NCI-H2196 (cell line): ENCODE measurements around the gene CPNE8.
"Not testable (repeated sequence)": the region's sequence is repeated elsewhere in the genome, so short reads cannot be mapped to it uniquely, and the experiment has no call there.

Experiments used
- DNase-seq: peaks from one replicate; lab custom pipeline; 2025; ENCODE audit not compliant: unreplicated experiment; lab: John Stamatoyannopoulos, UW

Gene CPNE8

DNA sequence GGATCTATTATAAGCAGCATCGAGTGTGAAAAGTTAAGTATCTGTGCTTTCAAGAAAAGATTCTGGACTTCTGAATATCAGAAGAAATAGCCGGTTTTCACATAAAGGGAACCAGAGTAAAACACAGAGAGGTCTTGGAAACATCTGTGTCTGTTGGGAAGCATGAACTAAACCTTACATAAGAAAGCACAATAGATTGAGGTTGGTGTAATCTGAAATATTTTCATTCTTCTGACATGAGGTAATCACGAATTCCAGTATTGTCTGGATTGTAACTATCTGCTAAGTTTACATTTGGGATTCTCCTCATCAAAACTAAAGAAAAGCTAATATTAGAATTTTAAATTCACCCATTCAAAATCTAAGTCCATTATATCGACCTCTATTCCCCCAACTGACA, 161.3 kb downstream of the CPNE8 start:
- no peak for DNase-seq

DNA sequence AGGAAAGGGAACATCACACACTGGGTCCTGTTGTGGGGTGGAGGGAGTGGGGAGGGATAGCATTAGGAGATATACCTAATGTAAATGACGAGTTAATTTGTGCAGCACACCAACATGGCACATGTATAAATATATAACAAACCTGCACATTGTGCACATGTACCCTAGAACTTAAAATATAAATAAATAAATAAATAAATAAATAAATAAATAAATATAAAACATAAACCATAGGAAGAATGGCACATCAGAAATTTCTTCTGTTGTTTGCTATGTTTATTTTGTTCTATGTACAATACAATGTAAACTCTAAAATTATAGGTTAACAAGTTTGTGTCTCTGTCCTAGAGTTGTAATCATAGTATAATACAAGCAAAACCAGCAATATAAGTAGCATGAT, 162.9 kb downstream of the CPNE8 start:
- not testable (repeated sequence) for DNase-seq

DNA sequence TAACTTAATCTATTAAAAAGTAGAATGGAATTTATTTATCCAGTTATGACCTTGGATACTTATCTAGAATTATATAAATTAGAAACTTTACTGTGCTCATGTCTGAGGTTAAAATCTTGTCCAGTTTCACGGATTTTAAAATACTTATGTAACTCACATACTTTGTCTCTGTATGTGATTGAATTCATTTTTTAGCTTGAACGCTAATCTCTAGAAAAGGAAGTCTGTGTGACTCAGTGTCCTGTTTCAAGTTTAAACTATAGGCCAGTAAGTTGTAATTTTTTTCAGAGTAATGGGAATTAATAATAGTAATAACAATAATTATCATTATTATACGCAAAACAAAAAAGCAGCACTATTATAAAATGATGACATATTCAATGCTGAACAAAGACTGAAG, 168.6 kb downstream of the CPNE8 start:
- no peak for DNase-seq

DNA sequence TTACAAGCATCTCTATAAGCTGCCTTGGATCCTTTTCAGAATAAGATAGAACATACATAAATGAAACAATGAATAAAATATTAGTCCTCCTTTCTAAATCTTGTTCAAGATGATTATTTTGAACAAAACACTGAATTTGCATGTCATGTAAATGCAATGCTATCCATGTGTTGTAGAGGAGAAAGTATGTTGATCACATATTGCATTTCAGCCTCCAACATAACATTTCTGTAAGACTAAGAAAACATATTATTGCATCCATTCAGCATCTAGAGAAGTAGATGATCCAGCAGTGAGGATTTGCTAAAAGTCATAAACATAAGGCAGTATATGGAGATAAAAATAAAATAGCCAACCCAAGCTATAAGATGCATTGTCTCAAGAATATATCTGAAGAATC, 172.6 kb downstream of the CPNE8 start:
- no peak for DNase-seq

DNA sequence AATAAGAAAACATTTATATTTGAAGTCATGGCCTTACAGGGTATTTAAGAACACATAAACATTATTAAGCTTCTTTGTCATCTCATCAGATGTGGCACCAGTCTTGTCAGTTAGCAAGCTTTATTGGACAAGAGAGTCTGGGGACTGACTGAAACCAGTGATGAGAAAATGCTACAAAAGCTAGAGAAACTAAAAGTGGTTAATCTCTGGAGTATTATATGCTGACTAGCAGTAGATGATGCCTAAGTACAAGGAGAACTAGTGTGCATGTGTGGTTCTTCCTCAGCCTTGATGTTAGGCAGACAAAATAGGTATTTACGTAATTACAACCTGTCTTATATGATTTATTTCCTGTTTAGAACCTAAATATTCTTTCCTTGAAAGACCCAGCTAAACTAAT, 176.5 kb downstream of the CPNE8 start:
- no peak for DNase-seq

DNA sequence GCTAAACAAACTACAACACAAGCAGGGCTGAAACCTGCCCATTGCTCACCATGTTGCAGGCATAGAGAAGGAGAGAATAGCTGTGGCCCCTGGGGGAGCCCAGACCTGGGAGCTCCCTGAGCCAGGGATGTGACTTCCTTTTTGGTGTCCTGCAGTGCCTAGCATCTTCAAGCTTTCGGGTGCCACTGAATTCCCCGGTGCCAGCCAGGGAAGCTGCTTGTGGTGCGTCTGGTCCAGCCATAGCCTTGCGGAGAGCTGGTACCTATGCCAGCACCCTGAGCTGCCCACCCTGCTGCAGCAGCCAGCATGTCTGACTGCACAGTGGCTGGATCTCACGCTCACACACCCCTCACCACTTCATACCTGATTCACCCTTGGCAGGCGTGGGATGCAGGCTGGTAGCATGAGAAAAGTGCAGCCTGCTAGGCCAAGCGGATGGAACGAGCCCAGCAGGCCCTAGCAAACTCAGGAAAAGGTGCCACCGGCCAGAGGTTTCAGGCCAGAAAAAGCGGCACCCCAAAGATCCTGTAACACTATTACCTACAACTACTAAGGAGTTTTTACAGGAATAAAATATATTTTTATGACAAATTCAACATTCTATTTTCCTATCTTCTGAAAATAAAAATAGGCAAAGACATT, 183.7 kb downstream of the CPNE8 start:
- DNase-seq = no peak

DNA sequence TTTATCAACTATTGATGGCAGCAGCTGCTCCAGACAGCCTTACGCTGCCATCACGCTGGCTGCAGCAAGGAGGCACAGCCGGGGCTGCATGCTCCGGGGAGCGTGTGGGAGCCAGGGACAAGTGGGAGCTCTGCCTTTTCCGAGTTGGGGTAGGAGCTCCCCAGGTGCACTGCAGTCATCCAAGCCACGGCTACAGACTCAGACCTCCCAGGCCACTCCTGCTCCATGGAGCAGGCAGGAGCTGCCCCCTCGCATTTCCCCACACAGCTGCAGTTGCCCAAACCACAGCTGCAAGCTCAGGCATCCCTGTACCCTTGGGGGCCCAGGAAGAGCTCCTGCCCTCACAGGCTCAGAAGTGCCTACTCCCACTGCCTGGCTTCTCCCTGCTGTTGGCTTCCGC, 184.7 kb downstream of the CPNE8 start:
- DNase-seq = no peak

DNA sequence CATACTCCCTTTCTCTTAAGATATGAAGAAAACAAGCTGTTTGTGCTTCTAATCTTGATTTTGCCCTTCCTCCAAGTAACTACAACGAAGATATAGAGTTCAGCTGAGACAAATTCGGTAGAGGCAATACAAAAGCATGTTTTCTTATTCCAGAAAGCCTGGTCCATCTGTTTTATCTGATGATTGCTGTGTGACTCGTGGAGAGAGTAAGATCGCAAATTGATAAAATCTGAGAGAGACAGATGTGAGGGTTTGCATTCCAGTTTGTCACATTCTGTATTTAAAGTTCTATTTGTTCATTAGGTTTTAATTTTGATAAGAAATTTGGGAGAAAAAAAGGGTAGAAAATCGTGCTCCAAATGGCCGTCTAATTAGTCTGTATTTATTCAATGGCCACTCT, 192.1 kb downstream of the CPNE8 start:
- no peak for DNase-seq

DNA sequence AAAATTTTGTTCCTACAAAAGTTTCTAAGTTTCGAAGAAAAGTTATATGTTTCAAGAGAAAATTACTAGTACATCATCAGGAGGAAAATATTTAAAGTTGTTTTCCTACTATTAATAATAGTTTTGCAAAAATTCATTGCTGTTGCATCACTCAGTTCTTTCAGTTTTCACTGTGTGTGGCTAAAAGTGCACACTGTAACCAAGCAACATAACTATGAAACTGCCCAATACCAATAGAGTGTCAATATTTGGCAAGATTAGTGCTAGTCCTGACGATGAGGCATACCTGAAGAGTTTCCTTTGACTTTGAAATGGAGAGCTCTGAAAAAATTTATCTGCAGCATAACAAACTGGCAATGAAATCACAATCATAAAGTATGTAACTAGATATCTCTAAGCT, 194.3 kb downstream of the CPNE8 start:
- DNase-seq = no peak

DNA sequence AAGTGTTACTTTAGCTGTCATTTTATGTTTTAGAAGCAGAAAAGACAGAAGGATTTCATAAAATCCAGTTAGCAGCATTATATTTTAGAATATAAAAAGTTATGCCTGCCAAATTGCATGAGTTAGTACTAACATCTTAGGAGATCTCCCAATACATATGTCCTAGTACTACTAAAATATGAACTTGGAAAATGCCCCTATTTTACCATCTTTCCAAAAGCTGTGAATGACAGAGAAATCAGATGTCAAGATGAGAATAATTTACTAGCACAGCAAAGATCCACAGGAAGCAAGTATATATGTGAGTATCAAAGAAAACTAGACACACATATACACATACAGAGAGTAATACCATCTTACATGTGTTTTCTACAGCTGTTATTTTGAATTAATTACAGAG, 196.9 kb downstream of the CPNE8 start:
- DNase-seq = no peak

DNA sequence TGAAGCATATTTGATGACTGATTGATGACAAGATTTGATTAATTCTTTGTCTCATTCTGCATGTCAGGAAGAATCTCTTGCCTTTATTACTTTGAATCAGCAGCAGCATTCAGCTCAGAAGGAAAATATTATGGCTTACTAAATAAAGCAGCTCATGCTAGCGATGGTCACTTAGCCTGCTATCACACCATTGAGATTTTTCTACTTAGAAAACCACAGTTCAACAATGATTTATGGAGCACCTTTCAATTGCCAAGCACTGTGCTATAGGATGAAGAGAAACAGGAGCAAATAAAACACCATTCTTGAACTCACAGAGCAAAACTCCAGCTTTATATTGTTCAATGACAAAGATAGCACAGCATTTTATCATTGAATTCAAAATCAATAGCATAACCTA, 197.7 kb downstream of the CPNE8 start:
- no peak for DNase-seq

DNA sequence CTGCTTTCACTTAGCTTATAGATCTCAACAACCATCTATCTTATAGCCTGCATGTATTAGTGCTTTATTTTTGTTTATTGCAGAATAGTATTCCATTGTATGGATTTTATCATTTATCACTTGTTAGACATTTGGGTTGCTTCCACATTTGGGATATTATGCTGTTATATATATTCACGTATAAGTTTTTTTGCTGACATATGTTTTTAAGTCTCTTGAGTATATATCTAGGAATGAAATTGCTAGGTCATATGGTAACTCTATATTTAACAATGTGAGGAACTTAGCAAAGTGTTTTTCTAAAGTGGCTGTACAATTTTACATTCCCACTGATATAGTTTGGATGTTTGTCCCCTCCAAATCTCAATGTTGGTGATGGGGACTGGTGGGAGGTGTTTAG, 208.1 kb downstream of the CPNE8 start:
- no peak for DNase-seq

DNA sequence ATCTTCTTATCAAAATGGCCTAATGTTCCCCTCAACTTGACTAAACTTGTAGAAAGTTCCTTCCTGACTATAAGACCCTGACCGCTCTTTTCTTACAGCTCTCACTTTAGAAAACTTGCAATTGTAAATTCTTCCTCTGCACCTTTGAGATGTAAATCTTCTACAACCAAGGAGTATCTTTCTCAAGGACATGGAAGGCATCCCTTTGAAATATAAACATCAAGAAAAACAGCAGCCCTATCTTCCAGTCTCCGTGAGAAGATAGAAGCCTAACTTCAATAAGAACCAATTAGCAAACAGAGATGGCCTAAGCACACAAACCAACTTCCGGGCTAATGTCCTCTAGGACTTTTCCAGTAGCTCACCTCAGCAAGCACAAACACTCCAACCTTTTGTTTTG, 210.3 kb downstream of the CPNE8 start:
- no peak for DNase-seq

DNA sequence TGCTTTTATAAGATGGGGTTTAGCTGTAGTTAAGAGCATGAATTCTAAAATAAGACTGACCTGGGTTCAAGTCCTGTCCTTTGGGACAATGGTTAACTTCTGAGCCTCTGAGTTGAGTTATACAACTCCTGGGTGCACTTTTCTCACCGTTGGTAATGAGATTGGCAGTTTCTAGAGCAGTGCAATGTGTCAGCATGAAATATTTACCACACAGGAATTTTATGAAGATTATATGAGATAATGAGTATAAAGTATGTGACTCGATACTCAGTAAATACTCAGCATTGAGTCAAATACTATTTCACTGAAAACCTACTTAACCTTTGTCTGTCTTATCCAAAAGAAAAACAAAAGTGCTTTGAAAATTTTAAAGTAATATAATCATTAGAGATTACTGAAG, 214.2 kb downstream of the CPNE8 start:
- no peak for DNase-seq

DNA sequence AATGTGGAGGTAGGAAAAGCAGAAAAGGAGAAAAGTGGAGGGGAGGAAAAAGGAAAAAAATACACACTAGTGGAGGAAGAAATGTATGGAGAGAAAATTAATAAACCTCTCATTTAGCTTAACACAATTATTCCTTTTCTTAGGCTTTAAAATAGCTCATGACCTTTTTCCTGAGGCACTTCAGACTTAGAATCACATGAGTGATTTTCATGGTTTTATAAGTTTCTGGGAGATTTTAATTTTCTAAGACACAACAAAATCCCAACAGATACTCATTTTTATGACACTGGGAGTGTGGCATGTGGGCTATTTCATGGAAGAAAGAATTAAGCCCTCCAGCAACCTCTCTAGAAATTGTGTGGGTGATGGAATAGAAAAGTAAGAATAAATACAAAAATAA, 214.7 kb downstream of the CPNE8 start:
- DNase-seq = no peak

DNA sequence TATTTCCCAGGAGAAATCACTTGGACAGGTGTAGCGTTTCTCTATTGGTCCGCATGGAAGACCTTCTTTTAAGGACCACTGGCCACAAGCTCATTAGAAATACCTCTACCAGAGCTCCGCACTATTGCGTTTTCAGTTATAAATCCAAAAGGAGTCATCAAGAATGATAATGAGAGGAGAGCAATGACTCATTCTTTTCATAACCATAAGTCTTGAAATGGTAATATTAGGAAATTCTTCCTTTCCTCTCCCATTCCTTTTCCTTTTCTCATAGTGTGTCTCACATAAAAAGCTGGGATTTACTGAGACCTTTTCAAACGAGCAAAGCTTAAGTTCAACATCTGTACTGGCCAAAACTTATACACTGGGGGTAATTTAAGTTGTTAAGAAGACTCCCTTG, 215.7 kb downstream of the CPNE8 start:
- no peak for DNase-seq

DNA sequence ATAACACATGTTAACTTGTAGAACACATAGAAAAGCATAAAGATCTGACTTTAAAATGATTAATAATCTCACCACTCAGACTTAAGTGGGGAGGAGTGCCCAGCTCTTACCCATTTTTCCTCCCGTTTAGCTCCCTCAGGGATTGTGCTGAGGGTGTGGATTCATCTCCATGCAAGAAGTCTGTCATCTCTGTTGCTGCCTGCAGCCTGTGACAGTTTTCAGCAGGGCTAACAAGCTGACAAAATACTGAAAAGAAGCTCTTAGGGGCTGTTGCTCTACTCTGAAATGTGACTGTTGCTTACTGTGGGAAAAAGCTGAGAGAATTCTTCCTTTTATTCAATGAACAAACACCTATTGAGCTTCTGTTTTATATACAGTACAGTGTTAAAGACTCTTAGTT, 216.2 kb downstream of the CPNE8 start:
- DNase-seq = no peak

DNA sequence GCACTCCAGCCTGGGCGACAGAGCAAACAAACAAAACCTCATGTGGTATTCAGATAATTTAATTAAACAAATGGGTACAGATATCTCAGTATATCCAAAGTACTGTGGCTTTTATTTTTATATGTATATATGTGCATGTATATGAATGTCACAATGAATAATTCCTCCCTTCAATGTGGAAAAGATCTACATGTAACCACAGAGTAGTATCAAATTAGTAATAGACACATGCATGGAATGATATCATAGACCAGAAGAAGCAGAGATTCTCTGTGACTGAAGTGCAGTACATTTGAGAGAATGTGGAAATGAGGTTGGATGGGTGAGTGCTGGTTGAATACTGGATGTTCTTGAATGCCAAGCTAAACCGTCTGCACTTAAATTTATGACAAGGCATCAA, 222.9 kb downstream of the CPNE8 start:
- DNase-seq = no peak

DNA sequence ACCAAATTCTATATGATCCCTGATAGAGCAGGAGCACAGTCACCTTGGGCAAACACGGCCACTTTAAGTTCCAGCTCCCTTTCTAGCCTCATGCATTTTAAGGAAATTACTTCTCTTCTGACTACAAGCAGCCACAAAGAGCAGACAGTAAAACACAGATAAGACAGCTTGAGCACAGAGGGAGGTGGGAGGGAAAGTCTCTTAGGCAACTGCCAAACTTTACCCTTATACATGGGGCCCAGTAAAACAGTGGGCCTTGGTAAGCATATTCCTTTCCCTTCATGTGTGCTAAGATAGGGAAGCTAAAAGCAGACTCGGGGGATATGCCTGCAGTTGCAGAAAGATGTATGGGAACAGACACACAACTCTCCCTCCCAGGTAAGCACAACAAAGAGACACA, 235.9 kb downstream of the CPNE8 start:
- no peak for DNase-seq

DNA sequence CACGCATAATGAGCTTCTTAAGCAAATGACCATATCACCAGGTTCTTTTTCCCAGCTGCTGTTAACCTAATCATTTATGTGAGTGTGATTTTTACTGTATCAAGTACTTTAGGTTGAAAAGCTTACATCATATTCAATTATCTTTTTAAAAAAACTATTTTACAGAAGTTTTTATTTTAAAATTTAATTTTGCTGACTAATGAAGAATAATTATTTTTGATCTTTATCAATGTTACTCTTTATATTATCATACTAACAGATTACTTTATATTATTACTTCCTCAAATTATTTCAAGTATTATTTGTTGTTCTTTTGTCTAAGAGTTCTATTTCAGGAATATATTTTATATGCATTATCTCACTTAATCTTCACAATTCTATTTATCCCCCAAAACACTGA, 236.3 kb downstream of the CPNE8 start:
- DNase-seq = no peak

DNA sequence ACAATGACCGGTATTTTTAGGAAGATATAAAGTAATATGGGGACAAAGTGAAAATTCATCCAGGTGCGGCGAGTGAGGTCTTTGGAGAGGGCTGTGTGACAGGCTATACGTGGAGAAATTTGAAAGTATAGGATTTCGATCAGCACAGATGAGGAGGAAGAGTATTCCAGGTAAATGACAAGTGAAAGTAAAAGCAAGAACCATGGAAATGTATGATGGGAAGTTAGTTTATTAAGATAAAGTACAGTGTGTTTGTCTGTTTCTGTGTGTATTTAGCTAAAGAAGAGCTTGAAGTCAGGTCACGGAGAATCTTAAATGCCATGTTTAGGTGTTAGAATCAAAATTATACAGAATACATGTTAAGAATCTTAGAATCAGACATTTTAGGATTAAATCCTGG, 239.0 kb downstream of the CPNE8 start:
- DNase-seq = no peak

DNA sequence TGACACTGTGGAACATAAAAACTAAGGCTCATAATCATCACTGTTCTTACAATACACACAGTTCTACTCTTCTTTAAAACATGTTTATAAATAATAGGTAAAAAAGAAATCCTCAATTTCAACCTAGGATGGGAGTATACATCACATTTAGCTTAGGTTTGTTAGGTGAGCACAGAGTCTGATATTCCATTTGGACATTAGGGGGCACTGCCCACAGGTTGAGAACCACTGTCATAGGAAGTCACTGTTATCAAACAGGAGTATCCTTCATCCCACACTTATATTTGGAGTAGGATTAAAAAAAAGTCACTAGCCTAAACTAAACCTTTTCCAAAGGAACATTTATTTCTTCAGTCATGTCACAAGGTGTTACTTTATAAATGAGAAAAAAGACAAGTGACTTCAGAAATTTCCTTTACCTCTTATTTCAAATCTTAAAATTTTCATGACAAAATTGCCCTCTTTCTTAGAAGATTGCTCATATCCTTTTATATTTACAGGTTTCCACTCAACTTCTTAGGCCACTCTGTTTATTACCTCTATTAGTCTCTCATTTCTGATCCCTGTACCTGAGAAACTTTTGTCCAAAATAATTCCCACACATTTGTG, 240.6 kb downstream of the CPNE8 start:
- no peak for DNase-seq

DNA sequence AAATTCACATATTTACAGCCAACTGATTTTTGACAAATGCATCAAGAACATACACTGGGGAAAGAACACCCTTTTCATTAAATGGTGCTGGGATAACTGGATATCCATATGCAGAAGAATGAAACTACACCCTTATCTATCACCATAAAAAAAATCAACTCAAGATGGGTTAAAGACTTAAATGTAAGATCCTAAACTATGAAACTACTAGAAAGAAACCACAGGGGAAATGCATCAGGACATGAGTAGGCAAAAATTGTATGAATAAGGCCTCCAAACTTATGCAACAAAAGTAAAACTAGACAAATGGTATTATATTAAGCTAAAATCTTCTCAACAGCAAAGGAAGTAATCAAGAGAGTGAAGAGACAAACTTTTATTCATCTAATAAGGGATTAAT, 242.6 kb downstream of the CPNE8 start:
- DNase-seq = no peak
